OCI-LY3 (cell line): Measurements from ENCODE around the gene WDR18.

Source experiments
- H2AFZ ChIP-seq: fragments of 200-600, 300-600 bp; shearing (Covaris generic); 2 replicates; pipeline ENCODE4 v1.6.0; 2014; ENCODE audit warnings: antibody characterized with exemption, low read depth, low read length
- H3K27ac ChIP-seq: fragments of 200-600, 300-600 bp; sonication (generic); 2 replicates; pipeline ENCODE4 v1.5.1; 2014; ENCODE audit warnings: mild to moderate bottlenecking, low read length, moderate library complexity, mixed read lengths
- H3K27me3 ChIP-seq: fragments of 200-600, 300-600 bp; sonication (generic); 2 replicates; pipeline ENCODE4 v1.6.1; 2014; ENCODE audit warnings: low read depth, low read length, mixed read lengths
- H3K36me3 ChIP-seq: fragments of 200-600, 300-600 bp; sonication (generic); replicated peaks from 2 replicates; pipeline ENCODE3; 2014; ENCODE audit warnings: low read depth, low read length, mixed read lengths
- H3K4me1 ChIP-seq: fragments of 300-600, 200-600 bp; sonication (generic); 2 replicates; pipeline ENCODE4 v1.6.1; 2014; ENCODE audit warnings: low read length, mixed read lengths
- H3K4me2 ChIP-seq: fragments of 200-600, 300-600 bp; sonication (generic); 2 replicates; pipeline ENCODE4 v1.6.1; 2014; ENCODE audit warnings: low read length, mixed read lengths
- H3K4me3 ChIP-seq: fragments of 300-600, 200-600 bp; sonication (generic); 2 replicates; pipeline ENCODE4 v1.5.1; 2014; ENCODE audit warnings: antibody characterized with exemption, mild to moderate bottlenecking, low read length, moderate library complexity
- H3K79me2 ChIP-seq: fragments of 300-600, 200-600 bp; shearing (Covaris generic); 2 replicates; pipeline ENCODE4 v1.6.1; 2014; ENCODE audit warnings: mild to moderate bottlenecking, low read length, mixed read lengths
- H3K9ac ChIP-seq: fragments of 300-600, 200-600 bp; shearing (Covaris generic); 2 replicates; pipeline ENCODE4 v1.6.0; 2014; ENCODE audit warnings: mild to moderate bottlenecking, low read length, moderate library complexity
- H3K9me3 ChIP-seq: fragments of 200-600, 300-600 bp; shearing (Covaris generic); 2 replicates; pipeline ENCODE4 v1.6.1; 2014; ENCODE audit warnings: low read length, mixed read lengths; ENCODE audit not compliant: insufficient read depth
- H4K20me1 ChIP-seq: fragments of 200-600, 300-600 bp; sonication (generic); 2 replicates; pipeline ENCODE4 v1.6.1; 2016; ENCODE audit warnings: low read length, mixed read lengths; ENCODE audit not compliant: insufficient read depth
- EZH2phosphoT487 ChIP-seq: fragments of 200-600 bp; shearing (Covaris generic); IDR thresholded peaks from 2 replicates; pipeline ENCODE4 v1.6.1; 2018; ENCODE audit warnings: antibody characterized with exemption, mixed run types, low read depth
- TF ChIP-seq, protein P1 (sequence below): fragments of 200-600, 300-600 bp; sonication (generic); IDR thresholded peaks from 2 replicates; pipeline ENCODE4 v1.5.1; 2014; ENCODE audit warnings: antibody characterized with exemption, low read length, low read depth

The WDR18 gene

GRCh38 chr19:1015061-1015781 lies 31.1 kb downstream of the WDR18 start:
- H3K4me1 ChIP-seq, result peaks cover 29% of the 10 kb centered on the region
- no peak overlapping the region for H3K27ac ChIP-seq
- TF ChIP-seq EZH2phosphoT487, result no peak
- TF ChIP-seq, protein P1, sequence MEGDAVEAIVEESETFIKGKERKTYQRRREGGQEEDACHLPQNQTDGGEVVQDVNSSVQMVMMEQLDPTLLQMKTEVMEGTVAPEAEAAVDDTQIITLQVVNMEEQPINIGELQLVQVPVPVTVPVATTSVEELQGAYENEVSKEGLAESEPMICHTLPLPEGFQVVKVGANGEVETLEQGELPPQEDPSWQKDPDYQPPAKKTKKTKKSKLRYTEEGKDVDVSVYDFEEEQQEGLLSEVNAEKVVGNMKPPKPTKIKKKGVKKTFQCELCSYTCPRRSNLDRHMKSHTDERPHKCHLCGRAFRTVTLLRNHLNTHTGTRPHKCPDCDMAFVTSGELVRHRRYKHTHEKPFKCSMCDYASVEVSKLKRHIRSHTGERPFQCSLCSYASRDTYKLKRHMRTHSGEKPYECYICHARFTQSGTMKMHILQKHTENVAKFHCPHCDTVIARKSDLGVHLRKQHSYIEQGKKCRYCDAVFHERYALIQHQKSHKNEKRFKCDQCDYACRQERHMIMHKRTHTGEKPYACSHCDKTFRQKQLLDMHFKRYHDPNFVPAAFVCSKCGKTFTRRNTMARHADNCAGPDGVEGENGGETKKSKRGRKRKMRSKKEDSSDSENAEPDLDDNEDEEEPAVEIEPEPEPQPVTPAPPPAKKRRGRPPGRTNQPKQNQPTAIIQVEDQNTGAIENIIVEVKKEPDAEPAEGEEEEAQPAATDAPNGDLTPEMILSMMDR, result no peak
- peaks cover 69% of the 10 kb centered on the region for H4K20me1 ChIP-seq
- H3K4me3 ChIP-seq, result no peak overlapping the region
- H3K9me3 ChIP-seq, result no peaks in the 10 kb centered on the region
- H3K9ac ChIP-seq, result no peak overlapping the region
- H2AFZ ChIP-seq, result no peak overlapping the region
- peaks cover 39% of the 10 kb centered on the region for H3K36me3 ChIP-seq
- H3K4me2 ChIP-seq, result no peak overlapping the region
- H3K79me2 ChIP-seq, result peaks cover 74% of the 10 kb centered on the region
- H3K27me3 ChIP-seq, result no peaks in the 10 kb centered on the region

DNA sequence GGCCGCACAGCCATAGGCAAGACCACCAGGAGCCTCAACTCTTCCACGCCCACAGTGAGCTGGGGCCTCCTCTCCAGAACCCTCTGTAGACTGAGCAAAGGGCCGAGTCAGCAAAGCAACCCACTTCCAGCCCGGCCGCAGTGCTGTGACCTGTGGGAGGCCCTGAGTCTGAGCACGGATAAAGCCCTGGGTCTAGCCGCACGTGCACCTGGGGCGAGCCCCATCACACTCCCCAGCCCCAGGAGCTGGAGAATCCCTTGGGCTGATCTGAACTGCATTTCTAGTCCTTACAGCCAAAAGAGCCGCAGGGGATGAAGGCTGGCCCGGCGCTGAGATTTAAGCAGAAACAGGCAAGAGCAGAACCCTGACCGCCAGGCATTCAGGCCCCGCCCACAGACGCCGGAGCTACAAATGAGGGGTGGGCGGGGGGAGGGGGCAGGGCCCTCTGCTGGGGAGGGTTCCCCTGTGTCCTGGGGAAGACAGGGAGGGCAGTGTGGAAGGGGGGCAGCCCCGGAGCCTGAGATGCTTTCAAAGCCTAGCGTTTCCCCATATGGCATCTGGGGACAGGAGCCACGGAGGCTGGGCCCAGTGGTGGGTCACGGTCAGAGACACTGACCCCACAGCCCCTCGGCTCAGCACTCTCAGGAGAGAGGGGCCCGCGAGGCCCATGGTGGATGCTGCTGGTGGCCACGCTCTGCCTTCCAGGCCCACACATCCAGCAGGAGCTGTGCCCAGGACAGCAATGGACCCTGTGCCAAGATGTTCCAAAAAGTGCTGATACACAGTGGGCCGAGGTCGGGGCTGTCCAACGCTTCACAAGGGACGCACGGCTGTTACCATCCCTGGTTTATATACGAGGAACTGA lies 31.9 kb downstream of the WDR18 start:
- H3K27me3 ChIP-seq, result no peaks in the 10 kb centered on the region
- TF ChIP-seq EZH2phosphoT487, result no peak
- TF ChIP-seq, protein P1, result no peak
- peaks cover 71% of the 10 kb centered on the region for H4K20me1 ChIP-seq
- H3K4me1 ChIP-seq, result peaks cover 29% of the 10 kb centered on the region
- no peak overlapping the region for H3K4me3 ChIP-seq
- peak overlapping the region; percentile 38; the same call in 1 of the 2 replicates for H3K4me2 ChIP-seq
- peaks cover 33% of the 10 kb centered on the region for H3K36me3 ChIP-seq
- H3K9ac ChIP-seq, result no peak overlapping the region
- no peaks in the 10 kb centered on the region for H3K9me3 ChIP-seq
- no peak overlapping the region for H2AFZ ChIP-seq
- H3K27ac ChIP-seq, result no peak overlapping the region
- H3K79me2 ChIP-seq, result peaks cover 82% of the 10 kb centered on the region

DNA sequence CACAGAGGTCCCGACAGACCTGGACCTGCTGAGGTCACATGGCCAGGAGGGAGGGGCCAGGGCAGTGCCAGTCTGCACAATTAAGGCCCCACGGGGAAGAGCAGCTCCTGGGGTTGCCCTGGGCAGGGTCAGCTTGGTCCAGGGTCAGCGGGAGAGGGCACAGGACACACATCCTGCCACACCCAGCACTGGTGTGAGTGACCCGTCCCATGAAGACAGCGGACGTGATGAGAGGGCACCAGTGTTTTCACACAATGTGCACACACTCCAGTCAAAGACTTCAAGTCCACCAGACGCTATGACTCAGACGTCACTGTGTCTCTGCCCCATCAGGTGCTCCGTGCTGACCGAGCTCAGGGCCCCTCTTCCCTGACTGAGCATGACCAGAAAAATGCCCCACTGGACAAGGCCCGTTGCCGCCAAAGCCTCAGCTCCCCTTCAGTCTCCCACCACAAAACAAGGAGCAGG lies 32.5 kb downstream of the WDR18 start:
- peaks cover 33% of the 10 kb centered on the region for H3K4me1 ChIP-seq
- no peaks in the 10 kb centered on the region for H3K9me3 ChIP-seq
- H3K27ac ChIP-seq, result 0 out of 2 replicates have a peak overlapping the region, but pooled peaks have one; percentile 7
- no peaks in the 10 kb centered on the region for H3K27me3 ChIP-seq
- H3K4me3 ChIP-seq, result peak overlapping the region; percentile 19; the same call in 1 of the 2 replicates
- H3K79me2 ChIP-seq, result peaks cover 82% of the 10 kb centered on the region
- TF ChIP-seq, protein P1, result no peak
- no peak for TF ChIP-seq EZH2phosphoT487
- peaks cover 30% of the 10 kb centered on the region for H3K36me3 ChIP-seq
- H2AFZ ChIP-seq, result no peak overlapping the region
- peak overlapping the region; percentile 38 for H3K4me2 ChIP-seq
- no peak overlapping the region for H3K9ac ChIP-seq
- peaks cover 71% of the 10 kb centered on the region for H4K20me1 ChIP-seq
